Left ventricle myocardium inferior (tissue), 1 donor: ENCODE data around the gene RNF222. TPM values are rescaled to one million over a fixed set of nuclear protein-coding genes. Genes with fewer than 3 reads are reported as not detected.
"Not testable (repeated sequence)": the region's sequence is repeated elsewhere in the genome, so short reads cannot be mapped to it uniquely, and the experiment has no call there.

ENCODE experiments used
- DNase-seq: peaks from one replicate; pipeline ENCODE4 v3.0.0-alpha.2; 2020
- H3K27ac ChIP-seq: fragments of 200-600 bp; replicated peaks from 2 replicates; pipeline ENCODE4 v1.8.0; 2021
- H3K27me3 ChIP-seq: fragments of 200-600 bp; 2 replicates; pipeline ENCODE4 v1.8.0; 2021; ENCODE audit warnings: low read depth
- H3K36me3 ChIP-seq: fragments of 200-600 bp; 2 replicates; pipeline ENCODE4 v1.8.0; 2021
- H3K4me1 ChIP-seq: fragments of 200-600 bp; 2 replicates; pipeline ENCODE4 v1.8.0; 2021
- H3K4me3 ChIP-seq: fragments of 200-600 bp; 2 replicates; pipeline ENCODE4 v1.8.0; 2021; ENCODE audit warnings: mild to moderate bottlenecking, moderate library complexity
- H3K9me3 ChIP-seq: fragments of 200-600 bp; replicated peaks from 2 replicates; pipeline ENCODE4 v1.8.0; 2021
- intact Hi-C: fragments of 100-400 bp; cut with micrococcal nuclease; formaldehyde crosslinking; loops from one replicate; pipeline ENCODE4 v1.11.0; 2022
- total RNA-seq: library from RNA; stranded (reverse); fragmentation: NEBNext Ultra II Directional; extraction: Animal tissue kit (Norgen Biotek cat#: 25700); gene quantifications from one replicate; pipeline ENCODE4 v1.2.1, GENCODE V29; 2021
- TF ChIP-seq, protein P1 (sequence below): fragments of 200-600 bp; IDR thresholded peaks from 2 replicates; pipeline ENCODE4 v1.8.0; 2021; ENCODE audit warnings: antibody characterized with exemption, mild to moderate bottlenecking, borderline replicate concordance
- donor health status: DM: no; HTN: yes; CAD: no; lungs with severe emphysema.

The RNF222 gene
- total RNA-seq, 1 donor from 2014 or later: not detected

DNA sequence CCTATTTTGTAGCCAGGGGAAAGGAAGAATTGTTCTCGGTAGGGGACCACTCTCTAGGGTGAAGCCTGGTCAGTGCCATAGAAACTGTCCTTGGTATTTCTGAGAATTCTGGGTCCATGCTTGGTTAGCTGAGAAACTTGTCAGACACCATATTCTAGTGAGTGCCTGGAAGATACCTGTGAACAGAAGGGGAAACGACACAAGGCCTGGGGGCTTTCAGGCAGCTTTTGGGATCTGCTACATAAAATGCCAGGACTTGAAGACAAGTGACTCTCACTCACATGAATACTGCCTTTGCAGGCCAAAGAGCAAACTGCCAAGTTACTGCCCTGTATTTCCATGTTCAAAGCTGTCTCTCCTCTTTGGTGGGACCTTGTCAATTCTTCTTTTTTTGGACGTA, 39.7 kb downstream of the RNF222 start:
- no peak for DNase-seq
- TF ChIP-seq, protein P1, sequence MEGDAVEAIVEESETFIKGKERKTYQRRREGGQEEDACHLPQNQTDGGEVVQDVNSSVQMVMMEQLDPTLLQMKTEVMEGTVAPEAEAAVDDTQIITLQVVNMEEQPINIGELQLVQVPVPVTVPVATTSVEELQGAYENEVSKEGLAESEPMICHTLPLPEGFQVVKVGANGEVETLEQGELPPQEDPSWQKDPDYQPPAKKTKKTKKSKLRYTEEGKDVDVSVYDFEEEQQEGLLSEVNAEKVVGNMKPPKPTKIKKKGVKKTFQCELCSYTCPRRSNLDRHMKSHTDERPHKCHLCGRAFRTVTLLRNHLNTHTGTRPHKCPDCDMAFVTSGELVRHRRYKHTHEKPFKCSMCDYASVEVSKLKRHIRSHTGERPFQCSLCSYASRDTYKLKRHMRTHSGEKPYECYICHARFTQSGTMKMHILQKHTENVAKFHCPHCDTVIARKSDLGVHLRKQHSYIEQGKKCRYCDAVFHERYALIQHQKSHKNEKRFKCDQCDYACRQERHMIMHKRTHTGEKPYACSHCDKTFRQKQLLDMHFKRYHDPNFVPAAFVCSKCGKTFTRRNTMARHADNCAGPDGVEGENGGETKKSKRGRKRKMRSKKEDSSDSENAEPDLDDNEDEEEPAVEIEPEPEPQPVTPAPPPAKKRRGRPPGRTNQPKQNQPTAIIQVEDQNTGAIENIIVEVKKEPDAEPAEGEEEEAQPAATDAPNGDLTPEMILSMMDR: no peak
- H3K27me3 ChIP-seq: no peaks in the 10 kb centered on the region
- H3K36me3 ChIP-seq: no peaks in the 10 kb centered on the region
- no peak overlapping the region for H3K4me3 ChIP-seq
- peaks cover 40% of the 10 kb centered on the region for H3K4me1 ChIP-seq
- H3K9me3 ChIP-seq: no peaks in the 10 kb centered on the region
- intact Hi-C loops: no loop called here
- H3K27ac ChIP-seq: no peak overlapping the region

DNA sequence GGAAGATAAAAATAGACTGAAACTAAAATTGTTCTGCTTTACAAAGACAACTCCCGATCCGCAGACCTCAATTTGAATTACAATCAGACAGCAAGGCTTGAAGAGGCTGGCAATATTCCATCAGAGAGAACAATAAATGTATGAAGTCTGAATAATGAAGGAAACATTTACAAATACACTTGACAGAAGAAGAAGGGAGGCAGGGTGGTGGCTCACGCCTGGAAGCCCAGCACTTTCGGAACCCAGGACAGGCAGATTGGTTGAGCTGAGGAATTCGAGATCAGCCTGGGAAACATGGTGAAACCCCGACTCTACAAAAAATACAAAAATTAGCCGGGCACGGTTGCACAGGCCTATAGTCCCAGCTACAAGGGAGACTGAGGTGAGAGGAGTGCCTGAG, 43.4 kb downstream of the RNF222 start:
- TF ChIP-seq, protein P1: no peak
- Histone ChIP-seq H3K36me3 (no peaks in the 10 kb centered on the region), H3K4me3 (no peak overlapping the region), H3K27ac (peak overlapping the region; percentile 27), H3K9me3 (no peaks in the 10 kb centered on the region), H3K4me1 (peaks cover 7% of the 10 kb centered on the region), H3K27me3 (no peaks in the 10 kb centered on the region)
- intact Hi-C loops: no loop called here
- no peak for DNase-seq

DNA sequence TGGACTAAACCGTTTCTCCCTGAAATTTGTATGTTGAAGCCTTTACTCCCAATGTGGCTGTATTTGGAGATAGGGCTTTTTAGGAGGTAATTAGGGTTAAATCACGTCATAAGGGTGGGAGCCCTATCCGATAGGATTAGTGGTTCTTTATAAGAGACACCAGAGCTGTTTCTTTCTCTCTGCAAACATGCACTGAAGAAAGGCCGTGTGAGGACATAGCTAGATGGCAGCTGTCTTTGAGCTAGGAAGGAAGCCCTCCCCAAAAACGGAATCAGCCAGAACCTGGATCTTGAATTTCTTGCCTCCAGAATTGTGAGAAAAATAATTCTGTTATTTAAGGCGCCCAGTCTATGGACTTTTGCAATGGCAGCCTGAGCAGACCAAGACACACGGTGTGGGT, 43.9 kb downstream of the RNF222 start:
- Histone ChIP-seq H3K9me3 (no peaks in the 10 kb centered on the region), H3K36me3 (no peaks in the 10 kb centered on the region), H3K27me3 (no peaks in the 10 kb centered on the region), H3K4me1 (peaks cover 3% of the 10 kb centered on the region), H3K4me3 (no peak overlapping the region), H3K27ac (peak overlapping the region; percentile 27)
- no peak for DNase-seq
- intact Hi-C loops: no loop called here
- TF ChIP-seq, protein P1: no peak

DNA sequence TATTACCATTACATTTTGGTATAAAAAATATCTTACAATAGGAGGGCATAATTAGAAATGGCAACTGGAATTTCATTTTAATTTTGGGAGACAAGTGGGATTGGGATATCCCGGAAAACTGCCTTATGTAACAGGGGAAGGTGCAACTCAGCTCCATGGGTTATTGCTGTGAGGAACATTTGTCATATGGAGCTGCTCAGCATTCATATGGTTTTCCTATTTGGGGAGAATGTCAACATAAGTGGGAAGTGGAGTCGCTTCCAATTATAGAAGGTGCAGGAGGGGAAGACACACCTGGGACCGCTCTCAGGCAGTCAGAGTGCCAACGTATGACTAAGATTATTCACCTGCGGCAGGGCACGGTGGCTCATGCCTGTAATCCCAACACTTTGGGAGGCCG, 47.3 kb downstream of the RNF222 start:
- no peaks in the 10 kb centered on the region for H3K9me3 ChIP-seq
- no peak overlapping the region for H3K4me3 ChIP-seq
- TF ChIP-seq, protein P1: no peak
- peaks cover 3% of the 10 kb centered on the region for H3K4me1 ChIP-seq
- intact Hi-C loops: no loop called here
- H3K27me3 ChIP-seq: peaks cover 18% of the 10 kb centered on the region
- no peak overlapping the region for H3K27ac ChIP-seq
- H3K36me3 ChIP-seq: no peaks in the 10 kb centered on the region
- DNase-seq: no peak

DNA sequence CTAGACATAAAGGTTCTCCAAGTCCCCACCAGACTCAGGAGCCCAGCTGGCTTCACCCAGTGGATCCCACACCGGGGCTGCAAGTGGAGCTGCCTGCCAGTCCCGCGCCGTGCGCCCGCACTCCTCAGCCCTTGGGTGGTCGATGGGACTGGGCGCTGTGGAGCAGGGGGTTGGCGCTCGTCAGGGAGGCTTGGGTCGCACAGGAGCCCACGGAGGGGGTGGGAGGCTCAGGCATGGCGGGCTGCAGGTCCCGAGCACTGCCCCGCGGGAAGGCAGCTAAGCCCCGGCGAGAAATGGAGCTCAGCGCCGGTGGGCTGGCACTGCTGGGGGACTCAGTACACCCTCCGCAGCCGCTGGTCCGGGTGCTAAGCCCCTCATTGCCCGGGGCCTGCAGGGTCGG, 50.6 kb downstream of the RNF222 start:
- Histone ChIP-seq H3K4me3 (peak overlapping the region; percentile 27), H3K27me3 (peaks cover 18% of the 10 kb centered on the region)
- H3K36me3 ChIP-seq, intact Hi-C loops, H3K4me1 ChIP-seq, DNase-seq, H3K27ac ChIP-seq, H3K9me3 ChIP-seq: not testable (repeated sequence)

DNA sequence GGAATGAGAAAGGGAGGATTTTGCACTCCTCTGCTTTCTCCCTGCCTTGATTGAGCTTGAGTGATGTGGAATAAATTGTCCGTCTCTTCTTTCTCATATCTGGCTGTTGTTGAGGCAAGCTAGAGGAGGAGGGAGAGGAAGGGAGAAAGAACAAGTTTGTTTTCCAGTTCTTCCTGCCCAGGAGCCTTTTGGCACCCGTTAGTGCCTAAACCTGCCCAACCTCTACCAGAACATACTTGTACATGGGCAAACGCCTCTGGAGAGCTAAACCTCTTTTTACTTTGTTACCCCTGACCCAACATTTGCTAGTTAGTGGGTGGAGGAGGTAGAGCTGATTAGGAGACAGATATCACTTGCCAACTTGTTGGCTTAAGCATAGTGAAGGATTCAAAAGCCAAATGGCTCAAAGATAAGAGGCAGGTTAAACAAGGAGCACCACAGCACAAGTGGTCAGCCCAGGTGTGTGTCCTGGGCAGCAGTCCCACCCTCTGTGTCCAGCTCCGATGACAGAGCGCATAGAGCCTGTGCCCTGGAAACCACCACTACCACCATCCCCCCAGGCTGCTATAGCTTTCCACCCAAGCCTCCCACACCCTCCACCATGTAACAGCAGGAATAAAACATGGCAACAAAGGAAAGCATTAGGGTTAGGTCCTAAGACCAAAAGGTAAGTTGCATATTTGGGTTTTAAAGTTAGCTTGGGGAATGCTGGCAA, 51.5 kb downstream of the RNF222 start:
- TF ChIP-seq, protein P1: no peak

More for the DNA sequence above, 51.5 kb downstream of the RNF222 start:
- no peaks in the 10 kb centered on the region for H3K36me3 ChIP-seq
- intact Hi-C loops: no loop called here
- peaks cover 18% of the 10 kb centered on the region for H3K27me3 ChIP-seq
- no peak overlapping the region for H3K4me3 ChIP-seq
- no peaks in the 10 kb centered on the region for H3K9me3 ChIP-seq
- no peak overlapping the region for H3K27ac ChIP-seq
- no peak for DNase-seq
- no peaks in the 10 kb centered on the region for H3K4me1 ChIP-seq
